Stimulated activated CD4-positive, alpha-beta T cell treated with anti-CD3 and anti-CD28 coated beads, Interleukin-15, amount 100 ng/mL, for 48 hours (primary cell): ENCODE measurements around the gene GATAD2B.
"Not testable (repeated sequence)": the region's sequence is repeated elsewhere in the genome, so short reads cannot be mapped to it uniquely, and the experiment has no call there.

Source experiments
- DNase-seq, 2 donors: peaks; one replicate each; pipeline ENCODE4 v3.0.0-alpha.2; 2020; ENCODE audit warnings: low read depth in 2 of 2

Gene GATAD2B

GRCh38 chr1:153888533-153888932, 34.2 kb downstream of the GATAD2B start:
- DNase-seq: no peak

DNA sequence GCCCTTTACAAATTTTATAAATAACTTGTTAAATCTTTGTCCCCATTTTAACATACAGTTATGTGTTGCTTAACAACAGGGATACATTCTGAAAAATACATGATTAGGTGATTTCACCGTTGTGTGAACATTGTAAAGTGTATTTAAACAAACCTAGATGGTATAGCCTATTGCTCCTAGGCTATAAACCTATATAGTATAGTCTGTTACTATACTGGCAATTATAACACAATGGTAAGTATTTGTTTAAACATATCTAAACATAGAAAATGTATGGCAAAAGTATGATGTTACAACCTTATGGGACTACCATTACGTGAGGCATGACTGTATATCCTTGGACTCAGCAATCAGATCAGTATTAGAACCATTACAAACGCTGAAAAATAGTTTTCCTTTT, 36.6 kb downstream of the GATAD2B start:
- DNase-seq: no peak

- DNase-seq: no peak
Measured at GRCh38 chr1:153883223-153883622, 39.5 kb downstream of the GATAD2B start.

DNA sequence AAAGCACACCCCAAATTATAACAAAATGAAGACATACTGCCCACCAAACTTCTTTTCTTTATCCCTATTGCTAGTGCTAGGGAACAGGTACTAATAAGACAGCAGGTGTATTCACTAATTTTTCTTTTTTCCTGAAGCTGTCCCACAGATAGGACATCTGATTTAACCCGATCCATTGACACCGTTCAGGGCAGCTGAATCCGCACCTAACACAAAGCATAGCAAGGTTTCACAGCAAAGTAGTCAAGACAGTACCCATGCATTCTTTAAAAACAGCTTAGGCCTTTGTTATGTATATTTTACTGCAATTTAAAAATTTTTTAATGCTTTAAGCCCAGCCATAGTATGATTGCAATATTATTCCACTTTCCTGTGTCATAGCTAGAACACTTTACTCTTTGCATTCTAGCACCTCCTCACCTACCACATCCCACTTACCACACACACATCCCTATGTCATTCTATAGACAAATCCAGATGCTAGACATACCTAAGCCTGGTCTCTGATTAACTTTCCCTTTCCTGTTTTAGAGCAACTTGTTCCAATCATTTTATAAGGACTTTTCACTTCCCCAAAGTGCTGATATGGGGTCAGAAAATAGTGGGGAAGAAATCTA, 40.4 kb downstream of the GATAD2B start:
- no peak for DNase-seq

DNA sequence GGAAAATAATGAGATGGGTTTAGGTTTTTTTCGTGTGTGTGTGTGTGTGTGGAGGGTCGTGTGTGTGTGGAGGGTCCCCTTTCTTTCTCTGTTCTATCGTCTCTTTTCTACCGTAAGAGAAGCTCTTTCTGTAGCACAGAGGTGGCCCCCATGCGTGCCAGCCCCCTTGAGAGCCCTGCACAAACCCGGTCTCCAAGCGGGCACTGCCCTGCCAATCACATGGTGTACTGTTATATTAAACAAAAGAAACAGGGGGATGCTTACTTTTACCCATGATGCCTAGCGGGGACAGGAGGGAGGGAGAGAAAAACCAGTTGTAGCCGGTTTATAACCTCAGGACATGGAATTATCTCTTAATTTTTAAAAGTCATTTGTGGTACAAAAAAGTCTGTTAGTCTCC, 41.0 kb downstream of the GATAD2B start:
- no peak for DNase-seq

DNA sequence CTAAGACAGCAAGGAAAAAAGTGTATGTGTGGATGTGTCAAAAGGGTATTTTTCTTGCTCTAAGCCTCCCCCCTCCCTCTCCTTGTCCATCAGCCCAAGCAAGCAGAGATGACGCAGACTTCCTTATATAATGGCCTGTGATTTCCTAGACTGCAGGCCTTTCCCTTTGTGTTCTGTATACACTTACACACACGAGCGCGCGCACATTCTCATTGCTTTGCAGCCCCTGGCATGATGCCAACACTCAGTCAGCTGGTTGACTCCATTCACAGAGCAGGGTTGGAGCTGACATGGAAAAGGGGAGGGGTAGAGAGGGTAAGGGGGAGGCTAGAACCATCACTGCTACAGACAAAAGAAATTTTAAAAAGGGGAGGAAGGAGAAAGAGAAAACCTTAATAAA, 41.8 kb downstream of the GATAD2B start:
- peak in 1 of 2 donors; percentile 22 for DNase-seq

- no peak for DNase-seq
Measured at GRCh38 chr1:153880024-153880423, 42.7 kb downstream of the GATAD2B start.

DNA sequence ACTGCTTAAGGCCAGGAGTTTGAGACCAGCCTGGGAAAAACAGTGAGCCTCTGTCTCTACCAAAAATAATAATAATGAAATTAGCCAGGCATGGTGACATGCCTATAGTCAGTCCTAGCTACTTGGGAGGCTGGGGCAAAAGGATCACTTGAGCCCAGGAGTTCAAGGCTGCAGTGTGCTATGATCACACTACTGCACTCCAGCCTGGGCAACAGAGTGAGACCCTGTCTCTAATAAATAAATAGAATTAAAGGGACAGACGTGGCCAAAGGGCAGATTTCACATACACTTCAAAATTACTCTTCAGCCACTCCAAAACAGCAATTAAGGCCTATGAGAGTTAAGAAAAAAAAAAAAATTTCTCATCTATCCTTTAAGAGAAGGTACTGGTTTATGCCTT, 45.7 kb downstream of the GATAD2B start:
- no peak for DNase-seq

- DNase-seq: no peak
Measured at GRCh38 chr1:153872934-153873333, 49.8 kb downstream of the GATAD2B start.

GRCh38 chr1:153872331-153872730, 50.4 kb downstream of the GATAD2B start:
- no peak for DNase-seq

DNA sequence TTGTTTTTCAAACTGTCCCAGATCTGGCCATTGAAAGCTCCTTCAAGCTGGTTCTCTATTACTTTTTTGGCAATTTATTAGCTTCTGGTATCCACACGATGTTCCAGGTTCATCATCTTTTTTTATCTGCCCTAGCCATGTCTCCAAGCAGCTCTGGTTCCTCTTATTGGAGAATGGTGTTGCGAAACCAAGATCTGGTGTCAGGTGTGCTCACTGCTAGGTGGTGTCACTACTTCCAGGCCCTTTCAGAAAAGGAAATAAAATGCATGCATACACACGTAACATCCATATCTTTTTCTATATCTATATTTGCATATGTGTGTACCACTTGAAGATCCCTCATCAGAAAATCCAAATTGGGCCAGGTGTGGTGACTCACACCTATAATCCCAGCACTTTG, 53.3 kb downstream of the GATAD2B start:
- no peak for DNase-seq

DNA sequence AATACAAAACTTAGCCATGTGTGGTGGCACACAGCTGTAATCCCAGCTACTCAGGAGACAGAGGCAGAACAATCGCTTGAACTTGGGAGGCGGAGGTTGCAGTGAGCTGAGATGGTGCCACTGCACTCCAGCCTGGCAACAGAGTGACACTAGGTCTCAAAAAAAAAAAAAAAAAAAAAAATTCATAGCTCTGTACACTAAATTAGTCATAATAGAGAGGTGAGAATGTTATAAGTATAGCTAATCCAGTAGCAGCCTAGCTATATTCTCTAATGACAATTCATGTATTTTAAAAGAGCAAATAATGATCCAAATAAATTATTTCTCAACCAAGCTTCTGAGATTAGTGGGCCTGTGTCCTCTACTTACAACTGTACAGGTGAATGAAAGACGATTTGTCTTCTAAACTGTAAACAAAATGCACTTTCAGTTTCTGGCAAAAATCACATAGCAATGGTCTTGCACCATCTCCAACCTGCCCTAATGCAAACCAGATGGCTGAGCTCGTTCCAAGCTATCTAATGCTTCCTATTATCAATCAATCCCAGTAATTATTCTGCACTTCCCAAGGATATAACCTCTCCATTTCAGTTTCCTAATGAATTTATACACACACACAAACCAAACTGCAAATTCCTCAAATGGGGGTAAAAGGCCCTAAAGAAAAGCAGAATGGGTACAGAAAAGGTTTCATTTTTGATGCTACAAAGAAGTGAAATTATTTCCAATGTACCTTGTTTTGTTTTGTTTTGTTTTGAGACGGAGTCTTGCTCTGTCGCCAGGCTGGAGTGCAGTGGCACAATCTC, 56.5 kb downstream of the GATAD2B start:
- DNase-seq: no peak

GRCh38 chr1:153860285-153860684, 62.5 kb downstream of the GATAD2B start:
- no peak for DNase-seq

GRCh38 chr1:153857505-153857904, 65.3 kb downstream of the GATAD2B start:
- no peak for DNase-seq

DNA sequence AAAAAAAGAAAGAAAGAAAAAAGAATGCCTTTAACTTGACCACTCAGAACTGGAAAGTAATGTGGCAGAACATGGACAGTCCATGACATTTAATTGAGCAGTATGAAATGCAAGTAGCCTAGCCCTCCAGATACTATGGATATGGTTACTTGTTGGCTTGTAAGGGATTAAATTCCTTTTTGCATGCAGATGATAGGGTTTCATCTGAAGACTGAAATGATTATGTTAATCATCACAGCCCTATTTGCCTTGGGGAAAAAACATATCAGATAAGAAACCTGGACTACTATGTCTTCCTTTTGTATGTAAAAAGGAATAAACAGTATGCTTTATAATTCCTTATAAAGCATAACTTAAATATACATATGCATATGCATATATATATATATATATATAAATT, 66.0 kb downstream of the GATAD2B start:
- no peak for DNase-seq

- DNase-seq: no peak
Measured at GRCh38 chr1:153852170-153852569, 70.6 kb downstream of the GATAD2B start.

- DNase-seq: peak; percentile 4 to 7
Measured at GRCh38 chr1:153849487-153850185, 73.1 kb downstream of the GATAD2B start.

DNA sequence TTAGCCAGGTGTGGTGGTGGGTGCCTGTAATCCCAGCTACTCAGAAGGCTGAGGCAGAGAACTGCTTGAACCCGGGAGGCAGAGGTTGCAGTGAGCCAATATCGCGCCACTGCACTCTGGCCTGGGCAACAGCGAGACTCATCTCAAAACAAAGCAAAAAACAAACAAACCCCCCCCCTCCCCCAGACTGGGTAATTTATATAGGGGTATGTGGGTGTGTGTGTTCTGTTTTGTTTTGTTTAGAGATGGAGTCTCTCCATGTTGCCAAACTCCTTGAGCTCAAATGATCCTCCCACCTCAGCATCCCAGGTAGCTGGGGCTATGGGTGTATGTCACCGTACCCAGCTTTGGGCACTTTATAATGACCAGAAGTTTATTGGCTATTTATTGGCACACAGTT, 74.0 kb downstream of the GATAD2B start:
- DNase-seq: no peak

DNA sequence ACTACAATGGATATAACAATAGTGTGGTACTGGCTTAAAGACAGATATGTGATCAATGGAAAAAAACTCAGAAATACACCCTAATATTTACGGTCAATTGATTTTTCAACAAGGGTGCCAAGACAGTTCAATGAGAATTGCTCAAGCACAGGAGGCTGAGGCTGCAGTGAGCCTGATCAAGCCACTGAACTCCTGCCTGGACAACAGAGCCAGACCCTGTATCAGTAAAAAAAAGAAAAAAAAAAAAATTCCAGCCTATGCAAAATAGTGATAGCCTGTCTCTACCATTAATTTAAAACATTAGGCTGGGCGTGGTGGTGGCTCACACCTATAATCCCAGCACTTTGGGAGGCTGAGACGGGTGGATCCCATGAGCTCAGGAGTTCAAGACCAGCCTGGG, 77.6 kb downstream of the GATAD2B start:
- DNase-seq: no peak

- DNase-seq: not testable (repeated sequence)
Measured at GRCh38 chr1:153844349-153844748, 78.4 kb downstream of the GATAD2B start.

- DNase-seq: no peak
Measured at GRCh38 chr1:153842006-153842471, 80.7 kb downstream of the GATAD2B start.

GRCh38 chr1:153841463-153841994, 81.2 kb downstream of the GATAD2B start:
- DNase-seq: no peak
